ENCODE measurements around the gene IFITM5.

DNA sequence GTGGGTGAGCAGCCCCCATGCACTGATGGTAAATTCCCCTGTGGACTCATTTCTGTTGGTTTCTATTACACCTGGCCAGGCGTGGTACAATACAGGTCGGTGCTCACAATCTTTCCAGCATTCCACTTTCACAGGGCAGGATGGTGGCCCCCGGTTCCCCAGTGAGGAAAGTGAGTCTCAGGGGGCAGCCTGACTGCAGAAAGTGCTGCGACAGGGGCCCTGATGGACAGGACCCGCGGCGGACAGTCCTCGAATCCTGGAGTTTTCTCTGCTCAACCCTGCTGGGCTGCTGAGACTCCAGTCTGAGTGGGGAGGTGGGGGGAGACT is 13.5 kb downstream of the IFITM5 start:
- TF ChIP-seq, protein P1, sequence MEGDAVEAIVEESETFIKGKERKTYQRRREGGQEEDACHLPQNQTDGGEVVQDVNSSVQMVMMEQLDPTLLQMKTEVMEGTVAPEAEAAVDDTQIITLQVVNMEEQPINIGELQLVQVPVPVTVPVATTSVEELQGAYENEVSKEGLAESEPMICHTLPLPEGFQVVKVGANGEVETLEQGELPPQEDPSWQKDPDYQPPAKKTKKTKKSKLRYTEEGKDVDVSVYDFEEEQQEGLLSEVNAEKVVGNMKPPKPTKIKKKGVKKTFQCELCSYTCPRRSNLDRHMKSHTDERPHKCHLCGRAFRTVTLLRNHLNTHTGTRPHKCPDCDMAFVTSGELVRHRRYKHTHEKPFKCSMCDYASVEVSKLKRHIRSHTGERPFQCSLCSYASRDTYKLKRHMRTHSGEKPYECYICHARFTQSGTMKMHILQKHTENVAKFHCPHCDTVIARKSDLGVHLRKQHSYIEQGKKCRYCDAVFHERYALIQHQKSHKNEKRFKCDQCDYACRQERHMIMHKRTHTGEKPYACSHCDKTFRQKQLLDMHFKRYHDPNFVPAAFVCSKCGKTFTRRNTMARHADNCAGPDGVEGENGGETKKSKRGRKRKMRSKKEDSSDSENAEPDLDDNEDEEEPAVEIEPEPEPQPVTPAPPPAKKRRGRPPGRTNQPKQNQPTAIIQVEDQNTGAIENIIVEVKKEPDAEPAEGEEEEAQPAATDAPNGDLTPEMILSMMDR (IDR thresholded peaks at IDR 0.05): no peak
- no peak for TF ChIP-seq POLR2A (IDR thresholded peaks at IDR 0.05)

Measured in right lobe of liver (tissue), 4 donors.